HG03469 (cell line): ENCODE measurements around the gene GPR39.
"Not testable (repeated sequence)": the region's sequence is repeated elsewhere in the genome, so short reads cannot be mapped to it uniquely, and the experiment has no call there.

ENCODE experiments used
- ATAC-seq: cut with Tn5 transposase; IDR thresholded peaks from one replicate; pipeline ENCODE4 v1.9.1; 2021; ENCODE audit warnings: mild to moderate bottlenecking, moderate library complexity, moderate number of reproducible peaks; ENCODE audit not compliant: unreplicated experiment

Gene GPR39

DNA sequence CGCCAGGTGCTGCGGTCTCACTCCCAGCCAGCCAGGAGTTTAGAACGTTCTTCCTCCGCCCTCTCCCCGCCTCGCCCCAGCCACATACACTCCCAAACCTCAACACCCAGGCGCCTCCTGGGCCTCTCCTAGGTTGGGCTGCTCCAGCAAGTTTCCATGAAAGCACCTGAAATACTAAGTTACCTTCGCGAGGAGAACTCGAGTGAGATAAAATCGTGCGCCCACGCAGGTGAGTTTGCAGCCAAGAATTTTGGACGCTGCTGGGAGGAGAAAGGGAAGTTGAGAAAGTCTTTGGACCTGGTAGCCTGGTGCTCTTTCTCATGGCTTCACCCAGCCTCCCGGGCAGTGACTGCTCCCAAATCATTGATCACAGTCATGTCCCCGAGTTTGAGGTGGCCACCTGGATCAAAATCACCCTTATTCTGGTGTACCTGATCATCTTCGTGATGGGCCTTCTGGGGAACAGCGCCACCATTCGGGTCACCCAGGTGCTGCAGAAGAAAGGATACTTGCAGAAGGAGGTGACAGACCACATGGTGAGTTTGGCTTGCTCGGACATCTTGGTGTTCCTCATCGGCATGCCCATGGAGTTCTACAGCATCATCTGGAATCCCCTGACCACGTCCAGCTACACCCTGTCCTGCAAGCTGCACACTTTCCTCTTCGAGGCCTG, at the start of gene GPR39:
Gene GPR39 (plus strand): TSS at position 83 of the 673 bp plus-strand sequence.
- ATAC-seq, result no peak

DNA sequence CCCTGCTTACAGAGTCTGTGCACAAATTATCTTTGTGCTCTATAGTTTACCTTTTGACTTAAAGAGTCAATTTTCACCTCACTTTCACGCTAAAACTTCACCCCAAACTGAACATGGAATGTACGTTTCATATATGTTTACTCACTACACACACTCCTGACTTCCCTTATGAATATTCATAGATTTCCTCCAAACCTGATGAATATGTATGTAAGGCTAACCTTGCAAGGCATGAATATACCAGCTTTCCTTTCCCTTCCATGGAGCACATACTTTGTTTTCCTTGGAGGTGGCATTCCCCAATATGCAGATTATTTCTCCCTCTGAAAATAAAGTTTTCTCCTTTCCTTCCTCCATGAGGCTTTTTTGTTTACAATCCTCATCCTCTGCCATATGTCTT, 48.4 kb upstream of the GPR39 start:
- ATAC-seq, result no peak

DNA sequence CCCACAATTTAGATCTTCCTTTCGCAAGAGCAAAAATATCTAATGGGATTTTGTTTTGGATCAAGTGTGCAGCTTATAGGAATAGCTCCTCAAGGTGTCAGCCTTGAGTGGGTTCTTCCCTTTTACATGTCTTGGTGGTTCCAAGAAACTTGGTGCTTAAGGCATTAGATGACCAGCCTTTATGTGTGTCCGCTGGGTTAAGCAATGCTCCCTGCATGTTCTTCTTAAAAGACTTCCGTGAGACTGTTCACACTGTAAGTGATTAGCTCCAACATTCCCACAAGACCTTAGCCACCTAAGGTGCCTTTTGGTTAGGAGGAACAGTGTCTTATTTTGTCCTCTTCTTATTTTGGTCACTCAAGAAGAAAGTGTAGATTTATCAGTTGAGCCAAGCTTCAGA, 44.3 kb upstream of the GPR39 start:
- no peak for ATAC-seq

DNA sequence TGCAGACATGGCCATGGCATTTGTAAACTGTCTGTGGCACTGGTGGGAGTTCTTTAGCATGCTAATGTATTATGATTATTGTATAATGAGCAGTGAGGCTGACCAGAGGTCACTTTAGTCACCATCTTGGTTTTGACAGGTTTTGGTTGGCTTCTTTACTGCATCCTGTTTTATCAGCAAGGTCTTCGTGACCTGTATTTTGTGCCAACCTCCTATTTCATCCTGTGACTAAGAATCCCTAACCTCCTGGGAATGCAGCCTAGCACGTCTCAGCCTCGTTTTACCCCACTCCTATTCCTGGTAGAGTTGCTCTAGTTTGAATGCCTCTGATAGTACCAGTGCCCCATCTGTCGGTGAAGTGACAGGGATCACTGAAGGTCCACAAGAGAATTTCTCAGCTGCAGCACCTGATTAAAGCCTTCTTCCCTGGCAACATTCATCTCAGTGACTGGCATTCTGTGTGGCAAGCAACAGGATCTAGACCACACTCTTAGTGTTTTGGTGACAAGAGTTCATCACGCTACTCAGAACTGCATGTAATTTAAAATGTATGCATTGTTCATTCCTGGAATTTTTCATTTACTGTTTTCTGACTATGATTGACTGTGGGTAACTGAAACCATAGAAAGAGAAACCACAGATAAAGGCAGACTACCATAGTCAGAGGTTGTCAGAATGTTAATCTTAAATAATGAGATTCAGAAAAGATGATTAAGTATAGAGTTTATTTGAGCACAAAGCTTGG, 43.0 kb upstream of the GPR39 start:
- ATAC-seq, result no peak

DNA sequence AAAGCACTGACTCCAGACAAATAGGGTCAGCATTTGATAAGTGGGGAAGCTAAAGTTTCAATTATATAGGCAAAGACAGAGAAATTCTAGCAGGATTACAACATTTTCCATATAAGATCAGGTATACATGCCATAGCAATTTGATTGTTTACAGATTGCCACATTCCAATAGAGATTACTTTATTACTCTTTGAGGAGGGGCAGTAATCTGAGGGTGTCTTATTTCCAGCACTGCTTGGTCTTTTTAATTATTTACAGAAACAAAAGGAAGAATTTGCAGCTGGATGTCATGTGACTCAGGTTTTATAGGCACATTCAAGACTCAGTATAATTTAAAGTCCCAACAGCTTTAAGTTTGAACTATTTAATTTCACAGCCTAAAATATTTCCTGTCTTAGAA, 42.5 kb upstream of the GPR39 start:
- ATAC-seq, result no peak

DNA sequence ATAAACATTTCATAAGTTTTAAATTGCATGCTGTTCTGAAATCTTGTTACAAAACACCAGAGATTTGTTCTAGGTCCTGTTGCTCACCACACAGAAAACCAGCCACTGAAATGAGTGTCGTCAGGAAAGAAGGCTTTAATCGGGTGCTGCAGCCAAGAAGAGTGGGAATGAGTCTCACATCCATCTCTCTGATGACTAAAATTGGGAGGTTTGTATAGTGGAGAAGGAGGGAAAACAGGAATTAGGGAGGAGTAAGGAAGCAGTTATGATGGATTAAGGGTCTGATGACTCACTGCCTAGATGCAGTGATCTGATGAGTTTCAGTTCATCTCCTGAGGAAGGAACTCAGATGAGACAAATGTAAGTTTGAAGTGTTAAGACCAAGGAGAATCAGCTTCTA, 42.1 kb upstream of the GPR39 start:
- no peak for ATAC-seq

DNA sequence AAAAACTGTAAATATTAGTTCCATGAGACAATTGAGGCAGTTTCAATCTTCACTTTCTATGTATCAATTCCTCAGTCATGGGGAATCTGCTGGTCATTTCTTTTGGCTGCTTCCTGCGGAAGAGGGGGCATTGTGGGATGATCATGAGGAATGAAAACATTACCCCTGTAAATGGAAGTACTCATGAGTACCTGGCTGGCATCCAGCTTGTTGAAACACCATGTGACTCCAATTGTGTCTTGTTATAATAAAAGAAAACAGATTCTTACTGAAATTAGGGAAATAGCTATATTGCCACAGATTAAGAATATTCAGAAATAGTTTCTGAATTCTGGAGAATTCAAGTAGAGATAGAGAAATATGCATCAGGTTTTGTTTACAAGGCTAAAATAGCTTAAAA, 41.6 kb upstream of the GPR39 start:
- ATAC-seq, result no peak

DNA sequence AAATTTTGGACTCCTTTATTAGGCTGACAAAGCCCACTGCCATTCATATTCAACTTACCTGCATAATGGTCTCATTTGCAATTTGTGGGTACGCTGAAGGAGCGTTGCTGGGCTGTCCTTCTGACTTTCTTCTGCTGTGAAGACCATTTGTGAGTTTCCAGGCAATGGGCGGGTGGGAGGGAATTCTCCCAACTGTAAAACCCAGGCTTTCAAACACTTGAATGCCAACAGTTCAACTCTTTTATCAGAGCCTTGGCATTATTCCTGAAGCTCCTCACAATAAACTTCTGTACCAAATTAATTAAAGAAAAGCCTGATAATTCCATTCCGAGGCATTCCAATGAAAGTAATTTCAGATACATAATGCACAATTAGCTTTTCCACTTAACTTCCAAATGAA, 35.2 kb upstream of the GPR39 start:
- ATAC-seq, result no peak

DNA sequence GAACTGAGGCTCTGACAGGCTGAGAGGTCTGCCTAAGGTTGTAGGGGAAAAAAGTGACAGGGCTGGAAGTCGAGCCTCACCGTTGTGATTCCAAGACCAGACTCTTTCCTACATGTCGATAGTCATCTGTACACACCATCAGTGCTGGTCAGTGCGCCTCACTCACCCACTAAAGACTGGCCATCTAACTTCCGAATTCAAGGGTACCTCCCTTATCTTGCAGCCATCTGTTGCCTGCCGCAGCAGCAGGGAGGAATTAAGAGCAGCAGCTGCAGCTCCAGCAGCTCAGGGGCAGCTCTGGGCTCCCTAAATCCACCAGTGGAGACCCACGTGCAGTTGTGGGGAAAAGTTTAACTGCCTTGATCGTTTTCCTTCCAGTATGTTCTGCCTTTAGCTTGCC, 32.6 kb upstream of the GPR39 start:
- no peak for ATAC-seq

DNA sequence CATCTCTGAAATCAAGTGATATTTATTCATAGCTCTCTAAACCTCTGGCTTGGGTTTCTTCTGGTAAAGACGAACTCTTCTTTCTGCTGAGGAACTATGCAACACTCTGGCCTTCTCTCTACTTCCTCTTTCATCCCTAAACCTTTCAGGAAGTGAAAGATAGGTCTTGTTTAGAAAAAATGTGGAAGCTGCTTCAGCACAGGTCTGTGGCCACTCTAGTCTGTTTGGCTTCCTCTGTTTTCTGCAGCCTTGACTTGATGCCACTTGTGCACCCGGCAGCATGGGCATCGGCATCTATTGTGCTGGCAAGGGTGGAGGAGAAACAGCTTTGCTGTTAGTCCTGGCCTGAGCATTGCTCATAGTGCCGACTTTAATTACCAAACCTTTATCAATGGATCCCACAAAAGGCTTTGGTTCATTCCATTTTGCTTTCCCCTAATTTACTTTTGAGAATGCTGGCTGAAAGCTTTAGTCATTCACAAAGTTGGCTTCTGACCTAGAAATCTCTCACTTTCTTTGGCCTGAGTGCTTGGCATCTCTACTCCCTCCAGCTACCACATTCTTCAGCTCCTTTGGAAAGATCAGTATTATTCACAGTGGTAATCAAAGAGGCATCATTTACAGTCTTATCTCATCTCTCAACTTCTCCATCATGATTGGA, 32.0 kb upstream of the GPR39 start:
- no peak for ATAC-seq

DNA sequence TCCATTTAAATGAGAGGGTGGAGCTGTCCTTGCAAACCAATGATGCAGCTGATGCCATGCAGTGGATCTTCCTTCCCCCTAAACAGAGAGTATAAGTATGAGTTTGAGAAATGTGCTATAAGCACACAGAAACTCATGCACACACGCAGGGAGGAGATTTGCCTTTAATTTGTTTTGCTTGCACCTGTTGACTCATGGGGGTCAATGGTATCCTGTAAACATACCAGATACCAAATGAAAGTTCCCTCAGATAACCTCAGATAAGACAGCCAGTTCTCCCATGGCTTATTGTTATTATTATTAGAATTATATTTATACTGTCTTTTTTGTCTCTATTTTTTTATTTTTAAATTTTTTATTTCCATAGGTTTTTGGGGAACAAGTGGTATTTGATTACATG, 29.5 kb upstream of the GPR39 start:
- no peak for ATAC-seq

DNA sequence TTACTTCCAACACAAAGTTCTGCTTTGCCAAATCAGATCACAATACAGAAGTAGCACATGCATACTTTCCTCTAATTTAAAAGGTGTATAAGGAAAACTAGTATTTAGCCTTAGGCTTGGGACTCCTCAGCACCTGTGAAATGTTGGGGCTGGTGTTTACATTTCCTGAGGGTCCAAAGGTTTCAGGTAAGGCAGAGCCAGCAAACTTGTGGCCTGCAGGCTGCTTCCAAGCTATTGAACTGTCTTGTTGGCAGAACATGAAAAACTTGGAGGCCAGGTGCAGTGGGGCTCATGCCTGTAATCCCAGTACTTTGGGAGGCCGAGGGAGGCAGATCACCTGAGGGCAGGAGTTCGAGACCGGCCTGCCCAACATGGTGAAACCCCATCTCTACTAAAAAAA, 26.5 kb upstream of the GPR39 start:
- ATAC-seq, result no peak

DNA sequence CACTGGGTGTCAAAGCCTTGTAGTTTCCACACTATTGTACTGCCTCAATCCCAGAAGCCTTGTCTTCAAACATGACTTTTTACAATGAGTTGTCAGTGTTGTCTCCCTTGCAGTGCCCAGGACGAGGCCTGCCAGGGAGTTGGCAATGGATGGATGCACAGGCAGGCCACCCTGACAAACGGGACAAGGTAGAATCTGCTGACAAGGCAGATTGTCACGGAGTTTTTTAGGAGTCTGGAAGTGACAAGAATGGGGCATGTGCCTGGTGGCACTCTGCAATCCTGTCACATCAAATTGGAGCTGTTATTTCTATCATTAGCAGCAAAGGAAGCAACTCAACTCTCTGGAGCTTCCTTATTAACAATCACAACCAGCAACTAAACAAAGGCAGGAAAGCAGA, 25.2 kb upstream of the GPR39 start:
- no peak for ATAC-seq

DNA sequence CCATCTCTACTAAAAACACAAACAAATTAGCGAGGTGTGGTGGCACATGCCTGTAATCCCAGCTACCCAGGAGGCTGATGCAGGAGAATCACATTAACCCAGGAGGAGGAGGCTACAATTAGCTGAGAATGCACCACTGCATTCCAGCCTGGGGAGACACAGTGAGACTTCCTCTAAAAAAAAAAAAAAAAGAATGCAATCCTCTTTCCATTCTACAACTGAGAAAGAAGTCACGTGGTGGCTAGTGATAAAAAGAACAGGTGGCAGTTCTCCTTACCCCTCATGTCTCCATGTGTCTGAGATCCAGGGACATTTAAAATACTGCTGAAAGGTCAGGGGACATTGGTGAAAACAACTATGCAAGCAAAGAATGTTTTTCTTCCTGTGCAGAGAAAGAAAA, 24.4 kb upstream of the GPR39 start:
- ATAC-seq, result no peak

DNA sequence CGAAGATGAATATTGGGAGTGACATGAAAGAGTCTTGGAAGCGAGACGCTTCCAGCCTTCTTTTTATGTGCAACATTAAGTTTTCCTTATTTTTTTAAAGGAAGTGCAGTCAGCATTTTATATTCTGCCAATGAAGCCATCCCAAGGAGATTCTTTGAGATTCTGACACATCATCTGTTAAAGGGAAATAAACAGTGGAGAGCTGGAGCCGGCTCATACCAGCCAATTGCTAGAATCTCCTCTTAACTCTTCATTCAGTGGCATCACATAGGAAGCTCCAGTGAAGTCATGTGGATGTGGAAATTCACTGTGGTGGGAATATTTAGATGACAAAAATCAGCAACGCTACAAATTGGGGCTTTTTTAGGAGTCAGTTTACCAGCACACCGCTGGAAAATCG, 23.7 kb upstream of the GPR39 start:
- no peak for ATAC-seq

DNA sequence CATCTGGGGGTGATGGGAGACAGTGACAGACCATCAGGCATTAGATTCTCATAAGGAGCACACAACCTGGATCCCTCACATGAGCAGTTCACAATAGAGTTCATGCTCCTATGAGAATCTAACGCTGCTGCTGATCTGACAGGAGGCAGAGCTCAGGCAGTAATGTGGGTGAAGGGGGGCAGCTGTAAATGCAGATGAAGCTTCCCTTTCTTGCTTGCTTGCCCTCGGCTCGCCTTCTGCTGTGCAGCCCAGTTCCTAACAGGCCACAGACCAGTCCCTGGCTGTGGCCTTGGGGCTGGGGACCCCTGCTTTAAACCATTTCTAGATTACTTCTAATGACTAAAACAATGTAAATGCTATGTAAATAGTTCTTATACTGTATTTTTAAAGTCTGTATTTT, 19.6 kb upstream of the GPR39 start:
- not testable (repeated sequence) for ATAC-seq

DNA sequence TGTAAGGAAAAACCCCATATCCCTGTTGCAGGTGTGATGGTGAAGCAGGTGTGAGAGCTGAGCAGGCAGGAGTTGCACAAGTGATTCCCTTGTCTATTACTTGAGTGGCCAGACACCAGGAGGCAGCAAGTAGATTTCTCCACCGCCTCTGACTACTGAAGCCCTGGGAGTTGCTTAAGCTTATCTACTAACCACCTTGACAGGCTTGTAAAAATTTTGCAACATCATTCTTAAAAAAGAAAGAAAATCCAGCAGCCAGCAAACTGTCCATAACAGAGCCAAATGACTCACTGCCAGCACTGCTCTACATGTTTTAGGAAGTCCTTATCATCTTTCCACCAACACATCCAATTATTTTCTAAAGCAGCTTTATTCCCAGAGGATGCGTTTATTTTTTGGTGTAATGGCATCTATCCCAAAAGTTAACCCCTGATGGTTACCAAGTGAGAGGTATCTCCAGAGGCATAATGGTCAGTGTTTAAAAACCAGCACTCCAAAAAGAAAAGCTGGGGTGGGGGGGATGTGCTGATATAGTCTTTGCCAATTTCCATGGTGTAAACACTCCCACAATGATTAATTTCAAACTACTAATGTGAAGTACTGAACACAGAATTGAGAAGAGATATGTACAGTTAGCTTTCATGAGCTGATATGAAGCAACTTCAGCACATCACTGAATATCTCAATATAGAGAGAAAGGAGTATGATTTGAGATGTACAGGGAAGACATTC, 16.3 kb upstream of the GPR39 start:
- no peak for ATAC-seq

DNA sequence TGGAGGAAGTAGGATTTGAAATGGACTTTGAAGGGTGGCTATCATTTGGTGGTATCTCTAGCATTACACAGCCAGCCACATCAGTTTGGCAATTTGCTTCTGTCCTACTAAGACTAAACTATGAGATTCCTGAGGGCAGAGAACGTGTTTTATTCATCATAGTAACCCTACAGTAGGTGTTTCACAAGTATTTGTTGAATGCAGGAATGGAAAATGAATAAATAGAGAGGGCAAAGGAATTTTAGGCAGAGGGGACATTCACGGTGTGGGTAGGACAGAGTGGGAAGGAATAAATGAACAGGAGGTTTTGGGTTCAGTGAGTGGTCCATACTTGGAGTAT, 15.7 kb upstream of the GPR39 start:
- no peak for ATAC-seq

DNA sequence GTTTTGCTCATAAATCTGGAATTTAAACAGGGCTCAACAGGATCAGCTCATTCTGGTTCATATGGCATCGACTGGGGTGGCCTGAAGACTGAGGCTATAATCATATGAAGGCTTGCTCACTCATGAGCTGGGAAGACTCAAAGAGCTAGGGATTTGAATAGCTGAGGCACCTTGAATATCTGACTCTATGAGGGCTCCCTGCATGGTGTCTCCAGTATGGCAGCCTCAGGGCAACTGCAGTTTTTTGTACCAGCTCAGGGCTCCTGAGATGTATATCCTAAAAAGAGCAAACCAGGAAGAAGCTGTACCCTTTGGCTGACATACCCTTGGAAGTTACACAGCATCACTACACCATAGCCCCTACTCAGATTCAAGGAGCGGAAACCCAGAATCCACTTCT, 15.3 kb upstream of the GPR39 start:
- no peak for ATAC-seq

DNA sequence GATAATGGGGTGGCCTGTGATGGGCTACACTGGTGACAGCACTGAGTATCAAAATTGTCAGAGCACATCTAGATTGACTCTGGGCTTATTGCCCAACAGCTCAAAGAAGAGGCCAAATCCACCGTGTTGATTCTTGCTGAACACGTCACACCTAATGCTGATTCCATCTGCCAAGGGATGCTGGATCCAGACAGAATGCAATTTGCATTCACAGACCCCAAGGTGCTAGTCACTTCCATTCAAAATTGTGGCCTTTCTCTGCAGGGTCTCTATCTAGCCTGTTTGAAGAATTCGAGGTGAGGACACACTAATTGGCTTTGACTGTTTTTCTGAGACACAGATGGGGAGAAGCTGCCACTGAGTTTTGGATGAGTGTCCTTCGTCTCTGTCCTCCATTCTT, 13.5 kb upstream of the GPR39 start:
- ATAC-seq, result no peak

DNA sequence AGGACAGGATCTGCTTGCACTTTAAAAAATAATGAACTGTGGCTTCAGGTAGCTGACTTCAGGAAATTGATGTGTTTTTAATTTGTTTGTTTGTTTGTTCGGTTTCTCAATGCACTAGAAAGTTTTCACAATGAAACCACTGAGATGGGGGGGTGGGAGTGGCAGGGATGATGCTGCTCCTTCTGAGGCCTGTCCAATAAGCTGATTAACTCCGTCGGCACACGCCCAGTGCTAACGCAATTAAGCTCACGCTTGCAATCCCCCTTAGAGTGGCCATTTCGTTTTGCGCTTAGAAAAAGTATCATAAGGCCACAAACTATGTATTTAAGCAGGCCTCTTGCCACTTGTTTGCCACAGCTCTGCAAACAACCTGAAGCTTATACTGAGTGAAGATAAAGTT, 12.5 kb upstream of the GPR39 start:
- no peak for ATAC-seq

DNA sequence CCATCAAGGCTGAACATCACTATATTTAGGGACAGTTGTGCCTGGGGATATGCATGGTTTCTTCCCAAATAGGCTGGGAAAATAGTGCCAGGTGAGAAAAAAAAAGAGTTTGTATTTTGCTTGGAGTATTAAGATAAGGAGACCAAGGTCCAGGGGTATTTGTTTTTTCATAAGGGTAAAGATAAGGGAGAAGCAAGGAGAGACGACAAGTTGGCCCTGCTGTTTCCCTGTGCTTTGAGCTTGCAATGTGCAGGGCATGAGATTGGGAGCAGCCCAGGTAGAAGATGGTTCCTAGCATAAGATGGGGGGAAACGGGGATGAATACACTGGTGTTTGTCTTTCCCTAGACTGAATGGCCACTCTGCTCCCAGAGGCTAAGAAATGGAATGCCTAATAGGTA, 8.8 kb upstream of the GPR39 start:
- no peak for ATAC-seq
